HCT116 (cell line): ENCODE measurements around the gene ABHD17C. TPM values are rescaled to one million over a fixed set of nuclear protein-coding genes. Genes with fewer than 3 reads are reported as not detected.
A peak's percentile ranks its signal among the peaks of the same experiment; 100 is the strongest.

Experiments
- ATAC-seq: fragments of 200-7000 bp; cut with Tn5 transposase; 2 replicates; pipeline ENCODE4 v1.9.1; 2020; ENCODE audit warnings: mild to moderate bottlenecking, moderate library complexity
- BruUV-seq: library from RNA; stranded (reverse); fragments of 400-500 nt; replicated peaks from 2 replicates; lab custom pipeline; 2021; lab: Mats Ljungman, UMichigan
- CTCF ChIA-PET: fragments of 300-600 bp; sonication (Branson Sonifier 250); formaldehyde crosslinking; loops from one replicate; lab custom pipeline; 2021; ENCODE audit warnings: antibody characterized with exemption; lab: Charles Lee
- POLR2A ChIA-PET: fragments of 300-600, 350-600 bp; sonication (Branson Sonifier 250); formaldehyde crosslinking; loops from one replicate; lab custom pipeline; 2021; ENCODE audit warnings: antibody characterized with exemption; lab: Charles Lee
- RAD21 ChIA-PET, 2 experiments: fragments of 300-600 bp; sonication (Branson Sonifier 250); formaldehyde crosslinking; loops; one replicate each; lab custom pipeline; 2023; ENCODE audit warnings: low total read pairs in 2 of 2; ENCODE audit not compliant: uncharacterized antibody in 2 of 2, unreplicated experiment in 2 of 2, low non-redundant PET in 1 of 2; lab: Charles Lee
- DNase-seq: peaks from one replicate; pipeline ENCODE4 v3.0.0-alpha.2; 2010; ENCODE audit warnings: low read depth, low spot score
- H2AFZ ChIP-seq: fragments of 200-600 bp; shearing (Covaris generic), sonication (generic); 2 replicates; pipeline ENCODE4 v1.6.1; 2017; ENCODE audit warnings: low read depth, mixed run types, mixed read lengths, antibody characterized with exemption, low read length; ENCODE audit not compliant: poor library complexity, severe bottlenecking
- H3K27ac ChIP-seq: 2 replicates; pipeline ENCODE4 v1.5.1; 2012; ENCODE audit warnings: low read depth, low read length
- H3K27me3 ChIP-seq: fragments of 200-600 bp; sonication (generic); 2 replicates; pipeline ENCODE4 v1.6.1; 2016; ENCODE audit warnings: mixed run types, low read length, mixed read lengths; ENCODE audit not compliant: insufficient read depth
- H3K36me3 ChIP-seq, 2 experiments: fragments of 200-500 bp in 1 of 2; fragments of 200-600 bp in 1 of 2; sonication (Bioruptor generic) in 1 of 2; sonication (generic) in 1 of 2; 2 replicates each; pipeline versions ENCODE4 v1.5.1 to v1.6.1; 2014 to 2016; ENCODE audit warnings: low read length in 2 of 2, inconsistent platforms in 1 of 2, mixed read lengths in 1 of 2, mixed run types in 1 of 2; ENCODE audit not compliant: insufficient read depth in 2 of 2, control insufficient read depth in 1 of 2
- H3K4me1 ChIP-seq, 2 experiments: fragments of 200-600 bp in 1 of 2; sonication (generic) in 1 of 2; 2 replicates each; pipeline versions ENCODE4 v1.5.1 to v1.6.1; 2012 to 2017; ENCODE audit warnings: low read length in 2 of 2, inconsistent platforms in 1 of 2, mild to moderate bottlenecking in 1 of 2, mixed read lengths in 1 of 2, mixed run types in 1 of 2, moderate library complexity in 1 of 2; ENCODE audit not compliant: insufficient read depth in 2 of 2, control insufficient read depth in 1 of 2
- H3K4me2 ChIP-seq: fragments of 200-600 bp; sonication (generic); 2 replicates; pipeline ENCODE4 v1.6.1; 2017; ENCODE audit warnings: mixed run types, low read length, mixed read lengths
- H3K4me3 ChIP-seq, 2 experiments: fragments of 200-600 bp in 1 of 2; sonication (generic) in 1 of 2; replicated peaks in 1 of 2; 2 replicates each; pipeline ENCODE4 v1.5.1; 2011 to 2016; ENCODE audit warnings: low read length in 2 of 2, control low read depth in 1 of 2, low read depth in 1 of 2, mild to moderate bottlenecking in 1 of 2, mixed read lengths in 1 of 2, mixed run types in 1 of 2
- H3K79me2 ChIP-seq: fragments of 200-600 bp; sonication (generic); 2 replicates; pipeline ENCODE4 v1.6.1; 2017; ENCODE audit warnings: mild to moderate bottlenecking, mixed run types, low read length, moderate library complexity, mixed read lengths; ENCODE audit not compliant: insufficient read depth
- H3K9ac ChIP-seq: fragments of 200-600 bp; sonication (generic); 2 replicates; pipeline ENCODE4 v1.6.1; 2016; ENCODE audit warnings: low read length, mixed read lengths
- H3K9me2 ChIP-seq: fragments of 200-600 bp; sonication (generic), shearing (Covaris generic); 2 replicates; pipeline ENCODE4 v1.6.1; 2017; ENCODE audit warnings: mixed run types, mild to moderate bottlenecking, moderate library complexity; ENCODE audit not compliant: insufficient read depth
- H3K9me3 ChIP-seq, 2 experiments: fragments of 200-500 bp in 1 of 2; fragments of 200-600 bp in 1 of 2; sonication (Bioruptor generic) in 1 of 2; sonication (generic) in 1 of 2; 2 replicates each; pipeline ENCODE4 v1.6.1; 2014 to 2017; ENCODE audit warnings: low read length in 2 of 2, mixed read lengths in 2 of 2, inconsistent platforms in 1 of 2, low read depth in 1 of 2, mild to moderate bottlenecking in 1 of 2, mixed run types in 1 of 2, moderate library complexity in 1 of 2; ENCODE audit not compliant: control insufficient read depth in 1 of 2, insufficient read depth in 1 of 2
- H4K20me1 ChIP-seq: fragments of 200-600 bp; sonication (generic), shearing (Covaris generic); 2 replicates; pipeline ENCODE4 v1.6.1; 2017; ENCODE audit warnings: mixed run types, mild to moderate bottlenecking, moderate library complexity; ENCODE audit not compliant: insufficient read depth
- ATF3 ChIP-seq: IDR thresholded peaks from 2 replicates; pipeline ENCODE4 v1.6.1; 2012
- CBX3 ChIP-seq: IDR thresholded peaks from 2 replicates; pipeline ENCODE4 v1.6.1; 2012; ENCODE audit warnings: low read depth
- CTCF ChIP-seq, 3 experiments: fragments of 200-600 bp in 1 of 3; sonication (generic) in 1 of 3; IDR thresholded peaks in 2 of 3; conservative IDR thresholded peaks in 1 of 3; 2 replicates each; pipeline ENCODE4 v1.5.1; 2012 to 2017; ENCODE audit warnings: low read depth in 2 of 3, low read length in 2 of 3, antibody characterized with exemption in 1 of 3, borderline replicate concordance in 1 of 3, control low read depth in 1 of 3, mild to moderate bottlenecking in 1 of 3, mixed read lengths in 1 of 3, mixed run types in 1 of 3, moderate library complexity in 1 of 3; ENCODE audit not compliant: insufficient read depth in 1 of 3
- ELF1 ChIP-seq: IDR thresholded peaks from 2 replicates; pipeline ENCODE4 v1.6.1; 2012; ENCODE audit warnings: low read depth, borderline replicate concordance
- EZH2 ChIP-seq: fragments of 200-600 bp; sonication (generic); IDR thresholded peaks from 2 replicates; pipeline ENCODE4 v1.6.1; 2017; ENCODE audit warnings: antibody characterized with exemption, mixed run types
- EZH2phosphoT487 ChIP-seq: fragments of 200-600 bp; IDR thresholded peaks from 2 replicates; pipeline ENCODE4 v1.6.1; 2018; ENCODE audit warnings: antibody characterized with exemption, borderline replicate concordance
- FOSL1 ChIP-seq: IDR thresholded peaks from 2 replicates; pipeline ENCODE4 v1.6.1; 2012; ENCODE audit warnings: low read depth
- JUND ChIP-seq: IDR thresholded peaks from 2 replicates; pipeline ENCODE4 v1.6.1; 2012
- MAX ChIP-seq: IDR thresholded peaks from 2 replicates; pipeline ENCODE4 v1.6.1; 2012
- POLR2A ChIP-seq: IDR thresholded peaks from 2 replicates; pipeline ENCODE4 v1.7.0; 2011; ENCODE audit warnings: borderline replicate concordance; ENCODE audit not compliant: insufficient read depth, insufficient read length; ENCODE audit errors: extremely low read depth
- POLR2AphosphoS5 ChIP-seq: IDR thresholded peaks from 2 replicates; pipeline ENCODE4 v1.6.1; 2011; ENCODE audit warnings: mild to moderate bottlenecking, low read depth, low read length, moderate library complexity
- RAD21 ChIP-seq: IDR thresholded peaks from 2 replicates; pipeline ENCODE4 v1.6.1; 2012; ENCODE audit warnings: low read depth, mild to moderate bottlenecking
- SP1 ChIP-seq: IDR thresholded peaks from 2 replicates; pipeline ENCODE4 v1.6.1; 2012; ENCODE audit warnings: low read depth
- TCF7L2 ChIP-seq: IDR thresholded peaks from 2 replicates; pipeline ENCODE4 v1.7.0; 2011; ENCODE audit warnings: borderline replicate concordance, inconsistent platforms; ENCODE audit not compliant: insufficient read depth, insufficient read length; ENCODE audit errors: extremely low read depth
- YY1 ChIP-seq: IDR thresholded peaks from 2 replicates; pipeline ENCODE4 v1.6.1; 2011; ENCODE audit warnings: low read length, low read depth, moderate library complexity, mild to moderate bottlenecking; ENCODE audit not compliant: insufficient replicate concordance; ENCODE audit errors: extremely low read depth
- ZNF274 ChIP-seq: fragments of 200-500 bp; sonication (Bioruptor generic); IDR thresholded peaks from 2 replicates; pipeline ENCODE4 v1.6.1; 2014; ENCODE audit warnings: mild to moderate bottlenecking, low read depth, low read length, inconsistent platforms
- intact Hi-C: fragments of 100-400 bp; cut with micrococcal nuclease; formaldehyde crosslinking; loops from 2 replicates; pipeline ENCODE4 v1.10.0; 2022
- total RNA-seq: library from RNA; stranded (reverse); gene quantifications from one replicate; pipeline ENCODE4 v1.2.1, GENCODE V29; 2021; ENCODE audit not compliant: unreplicated experiment

Gene ABHD17C
- total RNA-seq, 1 experiment from 2014 or later: 27.9 TPM

GRCh38 chr15:80693682-80694610 lies 1.2 kb upstream of the ABHD17C start:
- ATAC-seq: no peak
- POLR2A ChIA-PET: no interaction called here

More at GRCh38 chr15:80693682-80694610, 1.2 kb upstream of the ABHD17C start:
- Histone ChIP-seq H3K79me2 (peaks cover 33% of the 10 kb centered on the region), H3K4me3 (peak overlapping the region; percentile 57 to 63), H3K9ac (peak overlapping the region; percentile 59), H3K4me2 (peak overlapping the region; percentile 88), H4K20me1 (no peaks in the 10 kb centered on the region), H3K27me3 (no peaks in the 10 kb centered on the region), H3K9me2 (no peaks in the 10 kb centered on the region), H3K9me3 (no peaks in the 10 kb centered on the region), H3K27ac (no peak overlapping the region), H3K4me1 (peaks cover 5 to 20% of the 10 kb centered on the region in 2 experiments; a peak in 3 of 4 replicates), H3K36me3 (no peaks in the 10 kb centered on the region), H2AFZ (no peak overlapping the region)
- BruUV-seq: TSS peak; percentile 79
- CTCF ChIA-PET: no interaction called here
- intact Hi-C loops: no loop called here
- no peak for TF ChIP-seq CTCF (IDR thresholded peaks at IDR 0.05 in 2 of 3, conservative IDR thresholded peaks at IDR 0.05 in 1 of 3; ENCODE audit: borderline replicate concordance in 1 of 3, insufficient read depth in 1 of 3, low read depth in 2 of 3, low read length in 2 of 3)
- no peak for TF ChIP-seq ATF3
- TF ChIP-seq FOSL1: no peak
- no peak for TF ChIP-seq MAX
- no peak for TF ChIP-seq ELF1
- no peak for TF ChIP-seq SP1
- TF ChIP-seq CBX3: no peak
- TF ChIP-seq EZH2: no peak
- no peak for TF ChIP-seq ZNF274
- TF ChIP-seq POLR2AphosphoS5: no peak
- TF ChIP-seq YY1: no peak
- no peak for TF ChIP-seq RAD21
- TF ChIP-seq EZH2phosphoT487: no peak
- TF ChIP-seq POLR2A: no peak
- no peak for TF ChIP-seq TCF7L2
- TF ChIP-seq JUND: no peak
- RAD21 ChIA-PET: no interaction called here
- DNase-seq: no peak
